Measurements from ENCODE around the gene UVRAG.

Gene UVRAG

DNA sequence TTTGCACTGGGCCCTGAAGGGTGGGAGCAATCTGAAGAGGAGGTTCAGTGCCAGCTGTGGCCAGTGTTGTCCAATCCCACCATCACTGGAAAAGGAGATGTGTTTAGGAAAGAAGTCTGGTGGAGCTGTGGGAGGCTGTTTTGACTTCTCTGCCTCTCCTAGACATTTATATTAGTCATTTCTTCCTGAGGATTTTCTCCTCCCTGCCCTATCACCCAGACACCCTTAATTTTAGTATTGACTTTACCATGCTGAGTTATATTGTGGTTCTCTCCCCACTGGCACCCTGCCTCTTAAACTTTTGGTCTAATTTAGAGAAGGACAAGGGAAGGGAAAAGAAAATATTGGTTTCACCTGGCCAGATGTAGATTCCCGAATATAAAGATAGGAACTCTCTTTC, 232.2 kb downstream of the UVRAG start:
- Histone ChIP-seq H3K27me3 (ENCODE audit: insufficient read depth, low read depth) (no peaks in the 10 kb centered on the region), H3K4me1 (ENCODE audit: low read depth, poor library complexity, severe bottlenecking) (no peaks in the 10 kb centered on the region), H3K36me3 (ENCODE audit: insufficient read depth) (no peaks in the 10 kb centered on the region), H2AFZ (ENCODE audit: low read depth) (no peak overlapping the region), H3K79me2 (ENCODE audit: insufficient read depth, low read depth) (no peaks in the 10 kb centered on the region), H3K4me2 (no peak overlapping the region), H3K4me3 (IDR thresholded peaks at IDR 0.05; ENCODE audit: insufficient read depth, low read depth, low read length) (no peak overlapping the region), H3K27ac (no peak overlapping the region), H4K20me1 (ENCODE audit: insufficient read depth) (no peaks in the 10 kb centered on the region), H3K9ac (no peak overlapping the region)
- TF ChIP-seq CTCF (conservative IDR thresholded peaks at IDR 0.05; ENCODE audit: low read depth, low read length): no peak

- H3K4me3 ChIP-seq (IDR thresholded peaks at IDR 0.05; ENCODE audit: insufficient read depth, low read depth, low read length): no peak overlapping the region
- H3K9ac ChIP-seq: no peak overlapping the region
- no peak for TF ChIP-seq CTCF (conservative IDR thresholded peaks at IDR 0.05; ENCODE audit: low read depth, low read length)
- H3K4me2 ChIP-seq: no peak overlapping the region
- no peak overlapping the region for H2AFZ ChIP-seq (ENCODE audit: low read depth)
- no peaks in the 10 kb centered on the region for H3K79me2 ChIP-seq (ENCODE audit: insufficient read depth, low read depth)
- no peak overlapping the region for H3K27ac ChIP-seq
- H3K4me1 ChIP-seq (ENCODE audit: low read depth, poor library complexity, severe bottlenecking): no peaks in the 10 kb centered on the region
- H3K36me3 ChIP-seq (ENCODE audit: insufficient read depth): no peaks in the 10 kb centered on the region
- H3K27me3 ChIP-seq (ENCODE audit: insufficient read depth, low read depth): no peaks in the 10 kb centered on the region
- no peaks in the 10 kb centered on the region for H4K20me1 ChIP-seq (ENCODE audit: insufficient read depth)
Observed at GRCh38 chr11:76047766-76048165, 232.8 kb downstream of the UVRAG start.

GRCh38 chr11:76048763-76049162, 233.8 kb downstream of the UVRAG start:
- Histone ChIP-seq H2AFZ (ENCODE audit: low read depth) (no peak overlapping the region), H3K9ac (no peak overlapping the region), H3K27ac (no peak overlapping the region), H3K4me2 (no peak overlapping the region), H3K36me3 (ENCODE audit: insufficient read depth) (no peaks in the 10 kb centered on the region), H3K79me2 (ENCODE audit: insufficient read depth, low read depth) (no peaks in the 10 kb centered on the region), H4K20me1 (ENCODE audit: insufficient read depth) (no peaks in the 10 kb centered on the region), H3K4me1 (ENCODE audit: low read depth, poor library complexity, severe bottlenecking) (no peaks in the 10 kb centered on the region), H3K4me3 (IDR thresholded peaks at IDR 0.05; ENCODE audit: insufficient read depth, low read depth, low read length) (no peak overlapping the region), H3K27me3 (ENCODE audit: insufficient read depth, low read depth) (no peaks in the 10 kb centered on the region)
- no peak for TF ChIP-seq CTCF (conservative IDR thresholded peaks at IDR 0.05; ENCODE audit: low read depth, low read length)

DNA sequence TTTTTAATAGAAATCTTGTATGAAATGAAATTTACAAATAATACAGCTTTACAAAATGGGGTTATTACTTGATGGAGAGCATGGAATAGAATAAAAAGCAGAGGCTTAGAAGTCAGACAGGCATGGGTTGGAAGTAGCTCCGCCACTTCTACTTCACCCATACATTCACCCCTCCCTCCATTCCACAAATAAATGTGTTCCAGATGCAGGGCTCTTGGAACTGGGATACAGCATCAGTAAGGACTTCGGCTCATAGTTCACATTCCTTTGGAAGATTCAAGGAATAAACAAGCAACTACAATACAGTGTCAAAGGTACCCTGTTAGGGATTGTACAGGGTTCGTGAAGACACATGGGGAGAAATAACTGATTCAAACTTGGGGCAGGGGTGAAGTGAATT, 234.5 kb downstream of the UVRAG start:
- H2AFZ ChIP-seq (ENCODE audit: low read depth): no peak overlapping the region
- no peaks in the 10 kb centered on the region for H3K4me1 ChIP-seq (ENCODE audit: low read depth, poor library complexity, severe bottlenecking)
- H4K20me1 ChIP-seq (ENCODE audit: insufficient read depth): no peaks in the 10 kb centered on the region
- no peak overlapping the region for H3K27ac ChIP-seq
- no peaks in the 10 kb centered on the region for H3K79me2 ChIP-seq (ENCODE audit: insufficient read depth, low read depth)
- no peaks in the 10 kb centered on the region for H3K36me3 ChIP-seq (ENCODE audit: insufficient read depth)
- H3K4me2 ChIP-seq: no peak overlapping the region
- no peak for TF ChIP-seq CTCF (conservative IDR thresholded peaks at IDR 0.05; ENCODE audit: low read depth, low read length)
- no peak overlapping the region for H3K9ac ChIP-seq
- H3K4me3 ChIP-seq (IDR thresholded peaks at IDR 0.05; ENCODE audit: insufficient read depth, low read depth, low read length): no peak overlapping the region
- no peaks in the 10 kb centered on the region for H3K27me3 ChIP-seq (ENCODE audit: insufficient read depth, low read depth)

GRCh38 chr11:76051937-76052336, 236.9 kb downstream of the UVRAG start:
- Histone ChIP-seq H3K27ac (no peak overlapping the region), H3K27me3 (ENCODE audit: insufficient read depth, low read depth) (no peaks in the 10 kb centered on the region), H3K4me1 (ENCODE audit: low read depth, poor library complexity, severe bottlenecking) (no peaks in the 10 kb centered on the region), H2AFZ (ENCODE audit: low read depth) (no peak overlapping the region), H3K4me2 (no peak overlapping the region), H3K9ac (no peak overlapping the region), H3K4me3 (IDR thresholded peaks at IDR 0.05; ENCODE audit: insufficient read depth, low read depth, low read length) (no peak overlapping the region), H4K20me1 (ENCODE audit: insufficient read depth) (no peaks in the 10 kb centered on the region), H3K79me2 (ENCODE audit: insufficient read depth, low read depth) (no peaks in the 10 kb centered on the region), H3K36me3 (ENCODE audit: insufficient read depth) (no peaks in the 10 kb centered on the region)
- TF ChIP-seq CTCF (conservative IDR thresholded peaks at IDR 0.05; ENCODE audit: low read depth, low read length): no peak
